ENCODE results near the gene TADA3. TPM values are rescaled to one million over a fixed set of nuclear protein-coding genes. Genes with fewer than 3 reads are reported as not detected.

The TADA3 gene
- total and polyA plus RNA-seq, 2 donors (not counting 3 experiments of a cell fraction or from before 2014, with no cell fraction given): 27.8 to 31.0 TPM

GRCh38 chr3:9765865-9766264, 26.4 kb downstream of the TADA3 start:
- dilution Hi-C loops (cut with MboI; ENCODE audit: extremely low pct_ligation_motif_present, low sequenced_read_pairs): no loop called here
- H3K9ac ChIP-seq (replicated peaks; ENCODE audit: extremely low read depth, insufficient read depth, low read length): no peak overlapping the region
- no peaks in the 10 kb centered on the region for H4K20me1 ChIP-seq (replicated peaks; ENCODE audit: control insufficient read depth, extremely low read depth, insufficient read depth, low read length)
- H3K4me3 ChIP-seq (replicated peaks in 1 of 3; ENCODE audit: insufficient read depth in 1 of 3, low read depth in 1 of 3, low read length in 3 of 3): no peak overlapping the region
- ChIA-PET POLR2A (no interaction called here), CTCF (no interaction called here)
- H3K9me1 ChIP-seq (replicated peaks; ENCODE audit: control insufficient read depth, extremely low read depth, insufficient read depth, low read length): no peaks in the 10 kb centered on the region
- H3K36me3 ChIP-seq (ENCODE audit: control insufficient read depth in 2 of 2, extremely low read depth in 1 of 2, insufficient read depth in 2 of 2, low read length in 2 of 2): peaks cover 0 to 5% of the 10 kb centered on the region in 2 experiments
- H3K9me3 ChIP-seq (replicated peaks; ENCODE audit: control insufficient read depth, insufficient read depth, low read length): no peaks in the 10 kb centered on the region
- no TSS peak for BruUV-seq (replicated peaks)
- DNase-seq (ENCODE audit: low read depth, low spot score) (no peak), FAIRE-seq (no peak)
- no peaks in the 10 kb centered on the region for H3K27me3 ChIP-seq (ENCODE audit: control insufficient read depth in 2 of 2, insufficient read depth in 2 of 2, low read length in 2 of 2)
- no peak overlapping the region for H3K27ac ChIP-seq (ENCODE audit: insufficient read depth, low read depth, low read length)
- no peak overlapping the region for H3K4me2 ChIP-seq (ENCODE audit: insufficient read depth, low read length)
- TF ChIP-seq POLR2A (IDR thresholded peaks at IDR 0.05; ENCODE audit: low read depth, low read length) (no peak), MAX (IDR thresholded peaks at IDR 0.05; ENCODE audit: insufficient read depth, insufficient read length) (no peak)
- intact Hi-C loops (cut with micrococcal nuclease): no loop called here
- H2AFZ ChIP-seq (ENCODE audit: low read depth, low read length): no peak overlapping the region
- H3K4me1 ChIP-seq (ENCODE audit: control insufficient read depth, extremely low read depth, insufficient read depth, low read length): peaks cover 18% of the 10 kb centered on the region
- peaks cover 6% of the 10 kb centered on the region for H3K79me2 ChIP-seq (ENCODE audit: control insufficient read depth, insufficient read depth, low read length)

- Histone ChIP-seq H3K9me1 (replicated peaks; ENCODE audit: control insufficient read depth, extremely low read depth, insufficient read depth, low read length) (no peaks in the 10 kb centered on the region), H3K4me2 (ENCODE audit: insufficient read depth, low read length) (no peak overlapping the region), H4K20me1 (replicated peaks; ENCODE audit: control insufficient read depth, extremely low read depth, insufficient read depth, low read length) (no peaks in the 10 kb centered on the region), H3K9me3 (replicated peaks; ENCODE audit: control insufficient read depth, insufficient read depth, low read length) (no peaks in the 10 kb centered on the region), H3K27me3 (ENCODE audit: control insufficient read depth in 2 of 2, insufficient read depth in 2 of 2, low read length in 2 of 2) (no peaks in the 10 kb centered on the region), H3K4me1 (ENCODE audit: control insufficient read depth, extremely low read depth, insufficient read depth, low read length) (peaks cover 4% of the 10 kb centered on the region), H3K79me2 (ENCODE audit: control insufficient read depth, insufficient read depth, low read length) (no peaks in the 10 kb centered on the region), H3K36me3 (ENCODE audit: control insufficient read depth in 2 of 2, extremely low read depth in 1 of 2, insufficient read depth in 2 of 2, low read length in 2 of 2) (peaks cover 0 to 12% of the 10 kb centered on the region in 2 experiments), H3K9ac (replicated peaks; ENCODE audit: extremely low read depth, insufficient read depth, low read length) (no peak overlapping the region), H3K27ac (ENCODE audit: insufficient read depth, low read depth, low read length) (no peak overlapping the region), H2AFZ (ENCODE audit: low read depth, low read length) (no peak overlapping the region), H3K4me3 (replicated peaks in 1 of 3; ENCODE audit: insufficient read depth in 1 of 3, low read depth in 1 of 3, low read length in 3 of 3) (no peak overlapping the region)
- BruUV-seq (replicated peaks): no TSS peak
- FAIRE-seq (no peak), DNase-seq (ENCODE audit: low read depth, low spot score) (no peak)
- intact Hi-C loops (cut with micrococcal nuclease): no loop called here
- dilution Hi-C loops (cut with MboI; ENCODE audit: extremely low pct_ligation_motif_present, low sequenced_read_pairs): no loop called here
- ChIA-PET CTCF (no interaction called here), POLR2A (interaction anchor here (0.7 kb wide), 1 partner anchor 73 kb away, joined by 3 read pairs; no protein-coding TSS in a partner anchor)
- no peak for TF ChIP-seq POLR2AphosphoS5 (IDR thresholded peaks at IDR 0.05; ENCODE audit: insufficient read depth, low read depth, low read length)
- TF ChIP-seq MYC (IDR thresholded peaks at IDR 0.05; ENCODE audit: low read depth, low read length): no peak
- TF ChIP-seq JUN (IDR thresholded peaks at IDR 0.05; ENCODE audit: borderline replicate concordance, insufficient read depth, insufficient read length, low read depth): no peak
- no peak for TF ChIP-seq CTCF (IDR thresholded peaks at IDR 0.05; ENCODE audit: extremely low read depth in 1 of 2, insufficient read depth in 1 of 2, low read depth in 1 of 2, low read length in 2 of 2)
- no peak for TF ChIP-seq FOS (IDR thresholded peaks at IDR 0.05; ENCODE audit: borderline replicate concordance, insufficient read depth, low read length)
- no peak for TF ChIP-seq EZH2 (IDR thresholded peaks at IDR 0.05; ENCODE audit: borderline replicate concordance, low read depth, low read length, severe bottlenecking)
- no peak for TF ChIP-seq GATA2 (IDR thresholded peaks at IDR 0.05; ENCODE audit: insufficient read depth, insufficient read length, low read depth, low read length)
- TF ChIP-seq MAX (IDR thresholded peaks at IDR 0.05; ENCODE audit: insufficient read depth, insufficient read length): no peak
- TF ChIP-seq POLR2A (IDR thresholded peaks at IDR 0.05; ENCODE audit: low read depth, low read length): no peak
These were observed 29.4 kb downstream of the TADA3 start for GRCh38 chr3:9762871-9763270.
